GM20000 (cell line): ENCODE results near the gene SPOCK1.

Experiments used
- DNase-seq: peaks from one replicate; pipeline ENCODE4 v3.0.0; 2012; ENCODE audit warnings: low spot score
- CTCF ChIP-seq: IDR thresholded peaks from 2 replicates; pipeline ENCODE4 v1.5.1; 2012; ENCODE audit warnings: mild to moderate bottlenecking, control low read depth; ENCODE audit errors: extremely low read depth, missing control alignments

The SPOCK1 gene

GRCh38 chr5:137341831-137342230 is 157.3 kb downstream of the SPOCK1 start:
- no peak for DNase-seq
- TF ChIP-seq CTCF = no peak

DNA sequence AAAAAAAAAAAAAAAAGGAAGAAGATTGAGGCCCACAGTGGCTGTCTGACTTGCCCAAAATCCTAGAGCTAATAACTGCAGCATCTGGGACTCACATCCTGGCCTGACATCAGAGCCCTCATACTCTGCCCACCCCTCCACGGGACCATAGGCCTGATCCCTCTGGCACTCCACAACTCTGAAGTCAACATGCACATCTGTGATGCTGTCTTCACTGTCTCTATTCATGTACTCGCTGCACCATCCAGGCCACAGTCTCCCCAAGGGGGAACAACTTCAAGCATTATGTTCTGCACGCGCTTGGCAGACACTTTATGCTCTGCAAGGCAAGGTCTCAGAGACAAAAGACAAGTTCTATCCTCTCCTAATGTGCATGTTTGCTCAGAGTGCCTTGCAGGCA is 158.2 kb downstream of the SPOCK1 start:
- no peak for TF ChIP-seq CTCF
- no peak for DNase-seq

- TF ChIP-seq CTCF = no peak
- no peak for DNase-seq
Observed at GRCh38 chr5:137336565-137337120, 162.5 kb downstream of the SPOCK1 start.

DNA sequence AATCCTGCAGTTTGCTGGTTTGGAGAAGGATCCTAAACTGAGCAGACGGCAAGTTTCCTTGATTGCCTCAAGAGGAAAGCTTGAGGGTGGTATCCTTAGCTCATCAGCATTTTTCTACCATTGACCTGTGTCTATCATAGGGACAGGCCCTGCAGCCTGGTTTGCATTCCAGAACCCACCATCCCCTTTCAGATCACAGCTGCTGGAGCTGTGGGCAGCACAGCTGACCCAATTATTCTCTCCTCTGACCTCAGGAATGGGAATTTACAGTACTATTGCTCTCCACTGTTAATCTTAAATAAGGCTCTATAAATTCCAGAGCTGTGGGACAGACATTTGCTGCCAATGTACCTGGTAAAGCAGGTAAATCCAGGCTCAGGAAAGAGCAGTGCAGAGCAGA is 163.0 kb downstream of the SPOCK1 start:
- no peak for DNase-seq
- no peak for TF ChIP-seq CTCF

DNA sequence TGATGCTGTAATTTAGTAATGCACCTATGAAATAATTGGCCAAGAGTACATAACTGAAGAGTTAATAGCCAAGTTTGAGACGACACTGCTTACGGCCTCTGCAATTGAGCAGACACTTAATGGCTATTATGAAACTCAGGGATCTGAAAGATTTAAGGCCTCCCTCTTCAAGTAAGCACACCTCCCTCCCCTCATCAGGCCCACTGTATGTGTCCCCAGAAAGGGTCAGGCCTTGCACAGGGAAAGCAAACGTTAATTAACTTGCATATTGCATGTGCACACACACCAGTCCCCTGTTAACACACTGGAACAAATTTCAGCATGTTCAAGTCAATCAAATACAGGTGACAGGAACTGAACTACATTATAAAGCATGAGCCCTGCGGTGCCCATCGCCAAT is 163.6 kb downstream of the SPOCK1 start:
- DNase-seq = no peak
- TF ChIP-seq CTCF = no peak

- DNase-seq = no peak
- TF ChIP-seq CTCF = no peak
Observed at GRCh38 chr5:137333928-137334327, 165.2 kb downstream of the SPOCK1 start.

GRCh38 chr5:137333475-137333874 is 165.7 kb downstream of the SPOCK1 start:
- DNase-seq = no peak
- no peak for TF ChIP-seq CTCF
